Measurements from ENCODE around the gene DEGS2.

Gene DEGS2

DNA sequence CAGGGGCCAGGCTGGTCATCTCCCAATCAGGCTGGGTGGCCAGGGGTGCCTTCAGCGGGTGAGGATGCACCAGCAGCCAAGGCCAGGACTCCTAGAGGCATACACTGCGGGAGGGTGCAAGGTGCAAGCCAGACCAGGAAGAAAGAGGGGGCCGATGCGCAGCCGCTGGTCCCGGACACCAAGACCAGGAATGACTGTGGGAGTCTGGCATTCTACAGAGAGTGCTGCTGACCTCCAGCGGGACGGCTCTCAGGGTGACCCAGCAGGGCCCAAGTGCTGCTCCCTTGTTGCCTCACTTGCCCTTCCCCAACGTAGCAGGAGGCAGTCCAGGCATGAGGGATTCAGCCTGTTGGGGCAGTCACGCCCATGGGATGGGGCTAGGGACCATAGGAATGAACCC lies 35.8 kb downstream of the DEGS2 start:
- no peak overlapping the region for H3K4me3 Mint-ChIP-seq
- no peaks in the 10 kb centered on the region for H3K27me3 Mint-ChIP-seq
- DNase-seq (ENCODE audit: low spot score in 2 of 2) (no peak), ATAC-seq (ENCODE audit: low read depth) (no peak)
- H3K9me3 Mint-ChIP-seq = no peaks in the 10 kb centered on the region
- H3K36me3 Mint-ChIP-seq = peaks cover 17% of the 10 kb centered on the region
- H3K27ac Mint-ChIP-seq = no peak overlapping the region
- H3K4me1 Mint-ChIP-seq = peaks cover 8% of the 10 kb centered on the region

DNA sequence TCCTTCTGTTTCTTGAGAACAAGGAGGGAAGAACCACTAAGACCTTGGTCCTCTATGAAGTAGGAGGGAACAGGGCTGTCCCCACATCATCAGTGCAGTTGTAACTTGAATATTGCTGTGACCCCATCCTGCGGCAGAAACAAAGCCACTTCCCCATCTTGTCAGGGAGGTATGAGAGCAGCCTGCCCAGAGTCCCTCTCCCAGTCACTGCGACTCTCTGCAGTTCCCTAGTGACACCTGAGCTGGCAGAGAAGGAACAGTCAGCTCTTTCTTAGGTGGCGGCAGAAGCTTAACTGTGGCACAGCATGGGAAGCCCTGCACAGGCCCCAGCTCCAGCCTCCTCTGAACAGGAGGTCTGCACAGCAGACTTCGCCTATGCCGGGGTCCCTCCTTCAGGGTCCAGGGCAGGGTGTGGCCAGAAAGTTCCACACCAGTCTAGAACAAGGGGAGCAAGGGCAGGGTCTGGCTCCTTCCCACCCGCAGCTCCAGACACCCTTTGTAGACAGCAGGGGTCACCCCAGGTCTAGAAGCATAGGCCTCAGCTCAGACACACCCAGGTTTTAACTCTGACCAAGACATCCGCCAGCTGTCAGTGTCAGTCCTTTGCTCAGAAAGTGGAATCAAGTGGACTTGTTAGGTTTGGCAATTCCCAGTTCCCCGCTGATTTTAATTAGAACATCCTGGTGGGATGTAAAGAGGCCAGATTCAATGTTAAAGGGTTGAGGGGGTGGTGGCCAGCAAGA lies 36.8 kb downstream of the DEGS2 start:
- Mint-ChIP-seq H3K27ac (peak overlapping the region; percentile 28), H3K4me3 (no peak overlapping the region), H3K9me3 (no peaks in the 10 kb centered on the region), H3K36me3 (peaks cover 17% of the 10 kb centered on the region), H3K4me1 (peaks cover 17% of the 10 kb centered on the region), H3K27me3 (no peaks in the 10 kb centered on the region)
- DNase-seq (ENCODE audit: low spot score in 2 of 2) (no peak), ATAC-seq (ENCODE audit: low read depth) (no peak)

DNA sequence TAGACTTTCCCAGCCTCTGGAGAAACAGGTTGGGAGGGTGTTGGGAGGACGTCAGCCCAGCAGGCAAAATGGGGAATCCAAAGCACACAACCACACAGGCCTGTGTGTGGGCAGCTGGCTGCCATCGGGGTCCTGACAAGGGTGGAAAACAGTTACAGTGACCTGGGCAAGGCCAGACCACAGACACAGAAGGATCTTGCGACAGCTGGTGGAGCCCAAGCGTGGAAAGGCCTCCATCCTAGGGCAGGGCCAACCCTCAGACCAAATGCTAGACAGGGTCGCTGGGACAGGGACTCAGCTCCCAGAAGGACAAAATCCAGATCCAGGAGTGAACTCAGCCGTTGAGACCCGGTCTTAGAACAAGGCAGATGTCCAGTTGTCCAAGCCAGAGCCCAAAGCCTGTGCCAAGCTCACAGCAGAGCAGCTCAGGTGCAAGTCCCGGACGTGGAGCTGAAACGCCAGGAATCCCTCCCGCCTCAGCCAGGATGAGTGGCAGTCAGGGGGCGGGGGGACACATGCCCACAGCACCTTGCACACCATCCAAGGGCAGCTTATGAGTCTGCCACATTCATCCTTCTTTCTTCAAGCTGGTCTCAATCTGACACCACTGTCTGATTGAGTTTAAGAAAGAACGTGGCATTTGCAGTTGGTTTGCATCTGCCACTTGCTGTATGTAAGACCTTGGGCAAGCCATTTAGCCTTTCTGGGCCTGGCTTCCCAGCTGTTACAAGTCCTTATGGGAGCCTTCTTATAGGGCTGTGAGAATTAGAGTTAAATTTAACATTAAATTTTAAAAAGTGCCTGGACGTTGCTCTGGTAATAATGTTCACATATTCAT lies 37.6 kb downstream of the DEGS2 start:
- Mint-ChIP-seq H3K27me3 (no peaks in the 10 kb centered on the region), H3K9me3 (no peaks in the 10 kb centered on the region), H3K36me3 (peaks cover 14% of the 10 kb centered on the region), H3K4me3 (no peak overlapping the region), H3K27ac (no peak overlapping the region), H3K4me1 (peaks cover 22% of the 10 kb centered on the region)
- ATAC-seq (ENCODE audit: low read depth) = no peak
- DNase-seq (ENCODE audit: low spot score in 2 of 2) = no peak

DNA sequence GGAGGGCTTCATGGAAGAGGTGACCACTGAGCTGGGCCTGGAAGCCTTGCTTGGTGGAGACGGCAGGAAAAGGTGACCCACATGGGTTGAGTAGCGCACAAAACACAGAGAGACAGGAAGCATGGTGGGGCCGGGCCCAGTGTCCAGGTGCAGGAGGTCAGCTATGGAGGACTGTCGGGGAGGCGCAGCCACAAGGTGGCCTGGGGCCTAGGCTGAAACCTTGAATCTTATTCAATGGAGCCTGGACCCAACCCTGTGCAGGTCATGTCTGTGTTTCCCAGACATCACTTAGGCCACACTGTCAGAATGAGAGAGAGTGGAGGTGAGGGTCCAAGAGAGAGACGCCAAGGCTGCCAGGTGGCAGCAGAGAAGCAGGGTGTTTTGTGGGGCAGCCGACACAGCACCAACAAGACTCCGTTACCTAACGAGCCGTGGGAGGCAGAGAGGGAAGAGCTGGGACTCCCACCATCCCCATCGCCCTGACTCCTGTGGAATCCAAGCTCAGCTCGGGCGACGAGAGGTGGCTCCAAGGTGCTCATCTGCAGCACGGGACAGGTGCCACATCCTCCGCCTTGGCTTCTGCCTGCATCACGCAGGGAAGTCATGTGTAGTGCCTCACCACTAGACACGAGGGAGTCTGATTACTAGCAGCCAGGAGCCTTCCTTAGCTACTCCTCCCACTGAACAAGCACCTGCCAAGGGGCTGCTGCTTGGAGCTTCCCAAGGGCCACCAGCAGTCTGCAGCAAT lies 38.7 kb downstream of the DEGS2 start:
- ATAC-seq (ENCODE audit: low read depth) (no peak), DNase-seq (ENCODE audit: low spot score in 2 of 2) (no peak)
- Mint-ChIP-seq H3K4me3 (no peak overlapping the region), H3K4me1 (peaks cover 25% of the 10 kb centered on the region), H3K27ac (no peak overlapping the region), H3K27me3 (no peaks in the 10 kb centered on the region), H3K9me3 (no peaks in the 10 kb centered on the region), H3K36me3 (peaks cover 15% of the 10 kb centered on the region)

DNA sequence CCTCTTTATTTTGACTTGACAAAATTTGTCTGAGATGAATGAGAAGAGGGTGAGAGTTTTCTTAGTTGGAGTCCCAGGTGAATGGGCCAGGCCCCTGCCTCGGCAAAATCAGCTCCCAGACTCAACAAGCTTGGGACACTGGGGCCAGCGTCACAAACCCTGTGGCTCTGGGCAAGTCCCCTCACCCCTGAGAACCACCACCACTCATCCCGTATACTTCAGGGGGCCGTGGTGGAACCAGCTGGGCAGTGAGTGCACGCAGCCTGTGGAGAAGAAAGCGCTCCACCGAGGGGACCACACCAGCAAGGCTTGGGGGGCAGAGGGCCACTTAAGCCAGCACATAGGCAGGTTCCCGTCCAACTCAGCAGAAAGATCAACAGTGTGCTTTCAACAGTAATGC lies 40.2 kb downstream of the DEGS2 start:
- DNase-seq (ENCODE audit: low spot score in 2 of 2) (no peak), ATAC-seq (ENCODE audit: low read depth) (no peak)
- Mint-ChIP-seq H3K9me3 (no peaks in the 10 kb centered on the region), H3K4me3 (no peak overlapping the region), H3K27me3 (no peaks in the 10 kb centered on the region), H3K36me3 (peaks cover 9% of the 10 kb centered on the region), H3K4me1 (peaks cover 21% of the 10 kb centered on the region), H3K27ac (peak overlapping the region; percentile 86)

DNA sequence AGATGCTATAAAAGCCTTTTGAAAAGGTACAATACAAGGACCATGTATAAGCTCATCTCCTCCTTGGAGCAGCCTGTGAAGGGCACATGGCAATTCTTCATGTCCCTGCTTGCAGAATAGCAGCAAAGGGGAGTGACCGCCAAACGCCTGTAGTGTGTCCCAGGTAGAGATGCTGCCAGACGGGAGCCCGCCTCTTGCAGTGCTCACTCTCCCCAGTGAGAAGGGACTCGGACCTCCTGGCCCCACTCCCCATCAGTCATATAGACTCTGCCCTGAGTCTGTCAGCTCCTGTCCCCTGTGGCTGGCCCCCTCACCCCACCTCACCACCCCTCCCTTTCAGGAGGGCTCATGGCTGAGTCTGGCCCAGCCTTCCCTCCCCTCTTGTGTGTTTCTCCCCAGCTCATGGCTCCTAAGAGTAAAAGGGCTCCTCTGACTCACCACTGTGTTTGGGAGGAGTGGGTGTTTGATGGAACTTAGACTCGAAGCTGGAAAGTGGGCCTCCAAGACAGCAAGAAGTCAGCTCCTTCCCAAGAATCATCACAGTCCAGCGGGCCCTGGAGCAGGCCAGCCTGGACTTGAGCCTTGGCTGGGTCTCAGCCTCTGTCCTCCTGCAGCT lies 40.9 kb downstream of the DEGS2 start:
- no peaks in the 10 kb centered on the region for H3K27me3 Mint-ChIP-seq
- ATAC-seq (ENCODE audit: low read depth) (no peak), DNase-seq (ENCODE audit: low spot score in 2 of 2) (no peak)
- H3K27ac Mint-ChIP-seq = peak overlapping the region; percentile 86
- H3K36me3 Mint-ChIP-seq = peaks cover 11% of the 10 kb centered on the region
- no peak overlapping the region for H3K4me3 Mint-ChIP-seq
- peaks cover 21% of the 10 kb centered on the region for H3K4me1 Mint-ChIP-seq
- no peaks in the 10 kb centered on the region for H3K9me3 Mint-ChIP-seq

DNA sequence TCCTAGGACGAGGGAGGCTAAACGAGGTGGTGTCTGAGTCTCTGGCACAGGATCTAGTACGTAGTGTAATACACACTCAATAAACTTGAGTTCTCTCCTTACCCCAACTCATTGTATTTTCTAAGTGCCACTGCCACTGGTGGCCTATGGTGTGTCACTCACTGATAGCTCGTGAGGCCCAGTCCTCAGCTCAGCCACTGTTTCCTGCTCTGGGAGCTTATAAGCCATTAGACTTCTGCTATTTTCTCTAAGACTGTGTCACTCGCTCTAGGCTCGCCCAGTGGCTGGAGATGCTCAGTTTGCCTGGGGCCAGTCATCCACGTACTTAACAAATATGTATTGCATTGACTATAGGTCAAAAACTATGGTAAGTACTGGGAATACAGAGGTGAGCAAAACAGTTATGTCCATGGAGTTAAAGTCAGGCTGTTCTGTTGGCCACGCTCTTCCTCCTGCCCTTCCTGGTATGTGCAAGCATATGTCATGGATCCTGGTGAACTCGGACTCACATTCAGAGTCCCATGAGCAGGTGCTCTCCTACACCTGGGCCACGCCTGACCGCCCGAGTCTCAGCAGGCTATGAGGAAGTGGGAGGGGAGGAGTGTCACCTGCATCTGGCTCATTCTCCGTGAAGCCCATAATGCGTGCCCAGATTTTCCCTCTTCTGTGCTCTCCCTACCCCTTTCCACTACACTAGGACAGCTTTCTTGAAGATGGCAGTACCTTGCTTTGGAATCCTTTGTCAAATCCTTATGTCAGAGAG lies 41.6 kb downstream of the DEGS2 start:
- Mint-ChIP-seq H3K4me3 (no peak overlapping the region), H3K27ac (peak overlapping the region; percentile 86), H3K4me1 (peaks cover 28% of the 10 kb centered on the region), H3K9me3 (no peaks in the 10 kb centered on the region), H3K27me3 (no peaks in the 10 kb centered on the region), H3K36me3 (peaks cover 14% of the 10 kb centered on the region)
- DNase-seq (ENCODE audit: low spot score in 2 of 2) (no peak), ATAC-seq (ENCODE audit: low read depth) (peak; percentile 77)

DNA sequence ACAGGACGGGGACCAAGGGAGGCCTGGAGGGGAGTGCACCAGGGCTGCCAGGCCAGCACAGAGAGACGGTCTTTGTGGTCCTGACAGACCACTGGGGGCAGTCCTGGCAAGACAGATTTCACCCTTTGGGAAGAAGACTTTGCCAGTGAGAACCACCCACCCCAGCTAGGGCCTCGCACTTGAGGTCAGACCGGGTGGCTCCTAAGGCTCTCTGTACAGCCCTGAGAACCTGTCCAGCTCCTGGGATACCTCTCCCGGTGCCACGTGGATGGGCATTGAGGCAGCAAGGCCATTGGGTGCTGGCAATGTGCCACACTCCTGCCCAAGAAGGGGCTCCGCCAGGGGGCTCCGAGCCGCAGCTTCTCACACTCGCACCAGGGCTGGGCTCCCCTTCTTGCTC lies 42.4 kb downstream of the DEGS2 start:
- Mint-ChIP-seq H3K4me1 (peaks cover 35% of the 10 kb centered on the region), H3K36me3 (peaks cover 22% of the 10 kb centered on the region), H3K27ac (peak overlapping the region; percentile 86), H3K4me3 (no peak overlapping the region), H3K9me3 (no peaks in the 10 kb centered on the region), H3K27me3 (no peaks in the 10 kb centered on the region)
- no peak for DNase-seq (ENCODE audit: low spot score in 2 of 2)
- ATAC-seq (ENCODE audit: low read depth) = no peak

DNA sequence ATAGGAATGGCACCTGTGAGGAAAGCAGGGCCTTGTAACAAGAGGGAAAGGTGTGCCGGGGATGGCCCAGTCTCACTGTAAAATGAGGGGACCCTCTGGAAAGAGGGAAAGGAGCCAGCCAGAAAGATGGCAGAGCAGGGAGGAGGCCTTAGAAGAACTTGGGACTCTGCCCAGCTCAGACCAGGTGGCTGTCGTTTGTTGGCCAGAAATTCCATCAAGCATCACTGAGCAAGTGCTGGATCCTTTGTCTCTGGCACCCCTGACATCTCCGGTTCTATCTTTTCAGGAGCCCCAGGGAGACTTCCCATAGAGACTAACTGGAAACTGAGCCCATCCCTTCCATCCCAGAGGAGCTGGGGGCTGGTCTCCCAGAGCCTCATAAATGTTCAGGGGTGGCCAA lies 43.3 kb downstream of the DEGS2 start:
- no peak overlapping the region for H3K27ac Mint-ChIP-seq
- H3K4me3 Mint-ChIP-seq = no peak overlapping the region
- ATAC-seq (ENCODE audit: low read depth) (no peak), DNase-seq (ENCODE audit: low spot score in 2 of 2) (no peak)
- no peaks in the 10 kb centered on the region for H3K9me3 Mint-ChIP-seq
- H3K4me1 Mint-ChIP-seq = peaks cover 35% of the 10 kb centered on the region
- no peaks in the 10 kb centered on the region for H3K27me3 Mint-ChIP-seq
- H3K36me3 Mint-ChIP-seq = peaks cover 22% of the 10 kb centered on the region

DNA sequence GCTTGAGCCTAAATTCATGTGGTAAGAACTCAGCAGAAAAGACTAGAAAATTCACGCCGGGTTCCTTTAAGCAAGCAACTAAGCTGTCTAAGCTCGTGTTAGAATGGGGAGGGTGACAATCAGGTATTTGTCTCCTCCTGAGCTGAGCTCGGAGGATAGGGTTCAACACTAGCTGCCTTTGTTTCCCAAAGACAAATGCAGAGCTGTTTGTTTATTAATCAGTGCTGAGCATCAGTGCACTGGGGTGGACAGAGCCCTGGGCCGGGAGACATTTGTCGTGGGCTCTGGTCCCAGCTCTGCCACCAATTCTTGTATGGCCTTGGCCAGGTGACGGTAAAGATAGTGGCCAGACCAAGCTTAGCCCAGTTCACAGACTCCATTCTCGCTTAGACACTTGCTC lies 43.7 kb downstream of the DEGS2 start:
- no peak for DNase-seq (ENCODE audit: low spot score in 2 of 2)
- H3K36me3 Mint-ChIP-seq = peaks cover 22% of the 10 kb centered on the region
- peaks cover 35% of the 10 kb centered on the region for H3K4me1 Mint-ChIP-seq
- H3K4me3 Mint-ChIP-seq = no peak overlapping the region
- no peaks in the 10 kb centered on the region for H3K27me3 Mint-ChIP-seq
- no peak for ATAC-seq (ENCODE audit: low read depth)
- no peak overlapping the region for H3K27ac Mint-ChIP-seq
- no peaks in the 10 kb centered on the region for H3K9me3 Mint-ChIP-seq

DNA sequence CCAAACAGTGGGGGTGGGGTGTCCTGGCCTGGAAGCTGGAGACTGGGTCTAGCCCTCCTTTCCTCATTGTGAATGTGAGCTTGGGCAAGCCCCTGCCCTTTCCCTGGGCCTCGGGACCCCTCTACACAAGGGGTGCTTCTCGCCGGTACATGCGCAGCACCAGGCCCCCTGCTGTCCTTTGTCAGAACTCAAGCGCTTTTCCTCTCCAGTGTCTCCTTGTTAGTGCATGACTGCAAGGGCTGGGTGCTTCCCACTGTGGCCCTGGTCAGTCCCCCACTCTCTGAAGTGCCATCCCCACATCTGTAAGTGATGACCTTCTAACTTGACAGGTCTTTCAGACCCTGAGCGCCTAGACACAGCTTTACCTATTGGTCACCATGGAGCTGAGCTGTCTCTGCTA lies 44.2 kb downstream of the DEGS2 start:
- no peaks in the 10 kb centered on the region for H3K9me3 Mint-ChIP-seq
- peaks cover 20% of the 10 kb centered on the region for H3K36me3 Mint-ChIP-seq
- no peak overlapping the region for H3K27ac Mint-ChIP-seq
- ATAC-seq (ENCODE audit: low read depth) = no peak
- DNase-seq (ENCODE audit: low spot score in 2 of 2) = no peak
- peaks cover 33% of the 10 kb centered on the region for H3K4me1 Mint-ChIP-seq
- no peaks in the 10 kb centered on the region for H3K27me3 Mint-ChIP-seq
- H3K4me3 Mint-ChIP-seq = no peak overlapping the region

DNA sequence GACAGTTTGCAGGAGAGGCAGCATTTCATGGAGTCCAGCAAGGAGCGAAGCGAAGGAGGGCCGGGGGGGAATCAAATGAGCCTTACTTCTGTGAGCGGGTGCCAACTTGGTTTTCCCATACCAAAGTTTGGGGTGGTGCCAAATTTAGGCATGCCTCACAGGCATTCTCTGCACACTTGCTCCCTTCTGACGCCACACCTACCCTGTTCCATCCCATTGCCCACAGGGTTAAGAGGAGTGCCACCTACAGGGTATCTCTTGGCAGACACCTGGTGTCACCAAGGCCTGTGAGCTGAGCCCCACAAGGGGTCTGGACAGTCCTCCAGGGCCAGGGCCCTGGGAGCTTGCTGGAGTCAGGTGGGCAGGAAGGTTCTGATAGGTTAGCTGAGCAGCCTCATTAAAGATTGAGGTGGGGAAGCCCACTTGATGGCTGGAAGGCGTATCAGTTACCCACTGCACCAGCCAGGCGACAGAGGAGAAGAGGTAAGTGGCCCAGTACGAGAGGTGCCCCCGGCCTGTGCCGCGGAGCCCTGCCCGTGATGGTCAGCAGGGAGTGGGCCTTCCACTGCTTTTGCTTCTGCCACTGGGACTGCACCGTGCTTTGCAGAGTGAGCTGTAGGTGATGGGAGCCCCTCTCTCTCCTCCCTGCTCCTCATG lies 45.2 kb downstream of the DEGS2 start:
- Mint-ChIP-seq H3K9me3 (no peaks in the 10 kb centered on the region), H3K27ac (no peak overlapping the region), H3K36me3 (peaks cover 22% of the 10 kb centered on the region), H3K4me1 (peaks cover 34% of the 10 kb centered on the region), H3K4me3 (no peak overlapping the region), H3K27me3 (no peaks in the 10 kb centered on the region)
- ATAC-seq (ENCODE audit: low read depth) (no peak), DNase-seq (ENCODE audit: low spot score in 2 of 2) (no peak)
